Activated B cell treated with CpG ODN at 0.5 μM for 24 hours (primary cell): ENCODE measurements around the gene ALPL. TPM values are rescaled to one million over a fixed set of nuclear protein-coding genes. Genes with fewer than 3 reads are reported as not detected.
"Not testable (repeated sequence)": the region's sequence is repeated elsewhere in the genome, so short reads cannot be mapped to it uniquely, and the experiment has no call there.

Experiments used
- ATAC-seq: fragments of 200-7000 bp; cut with Tn5 transposase; one replicate; pipeline ENCODE4 v1.10.0; 2021; ENCODE audit warnings: low read depth, mild to moderate bottlenecking, moderate library complexity
- CTCF ChIA-PET: fragments of 350-600 bp; sonication (Branson Sonifier 250); formaldehyde crosslinking; loops from one replicate; lab custom pipeline; 2021; ENCODE audit warnings: antibody characterized with exemption; lab: Charles Lee
- POLR2A ChIA-PET: fragments of 350-600 bp; sonication (Branson Sonifier 250); formaldehyde crosslinking; loops from one replicate; lab custom pipeline; 2021; ENCODE audit warnings: antibody characterized with exemption; lab: Charles Lee
- DNase-seq: peaks from one replicate; pipeline ENCODE4 v3.0.0; 2022
- H3K27ac Mint-ChIP-seq: one replicate; pipeline ENCODE4 v1.8.0; 2020; ENCODE audit warnings: mixed read lengths
- H3K27me3 Mint-ChIP-seq: one replicate; pipeline ENCODE4 v1.8.0; 2021; ENCODE audit warnings: mixed read lengths
- H3K36me3 Mint-ChIP-seq: one replicate; pipeline ENCODE4 v1.8.0; 2021; ENCODE audit warnings: low read depth, mixed read lengths
- H3K4me1 Mint-ChIP-seq: one replicate; pipeline ENCODE4 v1.8.0; 2021; ENCODE audit warnings: mixed read lengths
- H3K4me3 Mint-ChIP-seq: one replicate; pipeline ENCODE4 v1.8.0; 2020; ENCODE audit warnings: mild to moderate bottlenecking, mixed read lengths
- H3K9me3 Mint-ChIP-seq: one replicate; pipeline ENCODE4 v1.8.0; 2020; ENCODE audit warnings: mixed read lengths
- intact Hi-C: fragments of 100-400 bp; cut with micrococcal nuclease; formaldehyde crosslinking; loops from one replicate; pipeline ENCODE4 v1.15.1; 2024
- total RNA-seq: library from RNA; stranded (reverse); gene quantifications from 2 replicates; pipeline ENCODE4 v1.2.3, GENCODE V29; 2022
- TF ChIP-seq, protein P1 (sequence below): fragments of 200-600 bp; IDR thresholded peaks from one replicate; pipeline ENCODE4 v1.8.0; 2022; ENCODE audit warnings: antibody characterized with exemption, mild to moderate bottlenecking

ALPL gene
- total RNA-seq, 1 donor from 2014 or later: 14.7 TPM

DNA sequence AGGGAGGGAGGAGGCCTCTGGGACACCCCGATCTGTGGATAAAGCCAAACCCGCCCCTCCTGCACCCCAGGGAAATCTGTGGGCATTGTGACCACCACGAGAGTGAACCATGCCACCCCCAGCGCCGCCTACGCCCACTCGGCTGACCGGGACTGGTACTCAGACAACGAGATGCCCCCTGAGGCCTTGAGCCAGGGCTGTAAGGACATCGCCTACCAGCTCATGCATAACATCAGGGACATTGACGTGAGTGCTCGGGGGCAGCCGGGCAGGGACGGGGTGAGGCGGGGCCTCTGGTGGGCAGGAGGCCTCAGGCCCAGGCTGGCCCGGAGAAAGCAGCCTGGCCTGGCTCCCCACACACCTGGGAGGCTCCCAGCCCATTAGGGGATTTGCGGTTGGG, 54.7 kb downstream of the ALPL start:
- CTCF ChIA-PET: no interaction called here

DNA sequence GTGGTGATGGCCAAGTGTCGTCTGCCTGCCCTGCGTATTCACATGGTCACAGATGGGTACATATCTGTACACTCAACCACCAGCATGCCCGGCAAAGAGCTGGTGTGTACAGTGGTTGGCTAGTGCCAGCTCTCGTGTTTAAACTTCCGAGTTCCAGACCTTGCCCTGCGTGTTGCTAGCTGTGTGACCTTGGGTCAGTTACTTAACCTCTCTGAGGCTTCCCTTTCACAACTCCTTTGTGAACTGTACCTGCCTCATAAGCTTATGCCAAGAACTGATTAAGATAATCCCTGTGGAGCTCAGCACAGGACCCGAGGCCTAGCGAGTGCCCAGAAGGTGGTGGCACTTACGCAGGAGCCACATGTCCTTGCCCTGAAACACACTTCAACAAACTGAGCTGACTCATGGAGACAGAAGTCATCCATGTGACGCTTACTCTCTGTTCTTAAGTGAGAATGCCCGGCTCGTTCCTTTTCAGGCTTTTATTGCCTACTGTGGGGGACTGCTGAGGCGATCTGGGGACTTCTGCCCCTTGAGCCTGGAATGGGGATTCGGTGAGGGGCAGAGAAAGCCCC, 55.4 kb downstream of the ALPL start:
- ChIA-PET POLR2A (no interaction called here), CTCF (no interaction called here)
- no peaks in the 10 kb centered on the region for H3K36me3 Mint-ChIP-seq
- intact Hi-C loops: no loop called here
- no peaks in the 10 kb centered on the region for H3K4me1 Mint-ChIP-seq
- H3K4me3 Mint-ChIP-seq: no peak overlapping the region
- DNase-seq (no peak), ATAC-seq (no peak)
- H3K9me3 Mint-ChIP-seq: no peaks in the 10 kb centered on the region
- no peaks in the 10 kb centered on the region for H3K27me3 Mint-ChIP-seq
- H3K27ac Mint-ChIP-seq: no peak overlapping the region
- TF ChIP-seq, protein P1, sequence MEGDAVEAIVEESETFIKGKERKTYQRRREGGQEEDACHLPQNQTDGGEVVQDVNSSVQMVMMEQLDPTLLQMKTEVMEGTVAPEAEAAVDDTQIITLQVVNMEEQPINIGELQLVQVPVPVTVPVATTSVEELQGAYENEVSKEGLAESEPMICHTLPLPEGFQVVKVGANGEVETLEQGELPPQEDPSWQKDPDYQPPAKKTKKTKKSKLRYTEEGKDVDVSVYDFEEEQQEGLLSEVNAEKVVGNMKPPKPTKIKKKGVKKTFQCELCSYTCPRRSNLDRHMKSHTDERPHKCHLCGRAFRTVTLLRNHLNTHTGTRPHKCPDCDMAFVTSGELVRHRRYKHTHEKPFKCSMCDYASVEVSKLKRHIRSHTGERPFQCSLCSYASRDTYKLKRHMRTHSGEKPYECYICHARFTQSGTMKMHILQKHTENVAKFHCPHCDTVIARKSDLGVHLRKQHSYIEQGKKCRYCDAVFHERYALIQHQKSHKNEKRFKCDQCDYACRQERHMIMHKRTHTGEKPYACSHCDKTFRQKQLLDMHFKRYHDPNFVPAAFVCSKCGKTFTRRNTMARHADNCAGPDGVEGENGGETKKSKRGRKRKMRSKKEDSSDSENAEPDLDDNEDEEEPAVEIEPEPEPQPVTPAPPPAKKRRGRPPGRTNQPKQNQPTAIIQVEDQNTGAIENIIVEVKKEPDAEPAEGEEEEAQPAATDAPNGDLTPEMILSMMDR: no peak

More for the DNA sequence above, 54.7 kb downstream of the ALPL start:
- POLR2A ChIA-PET: no interaction called here
- Mint-ChIP-seq H3K36me3 (no peaks in the 10 kb centered on the region), H3K4me3 (no peak overlapping the region), H3K27ac (no peak overlapping the region), H3K27me3 (no peaks in the 10 kb centered on the region), H3K9me3 (no peaks in the 10 kb centered on the region), H3K4me1 (no peaks in the 10 kb centered on the region)
- intact Hi-C loops: no loop called here
- ATAC-seq: no peak
- no peak for DNase-seq
- TF ChIP-seq, protein P1: no peak

DNA sequence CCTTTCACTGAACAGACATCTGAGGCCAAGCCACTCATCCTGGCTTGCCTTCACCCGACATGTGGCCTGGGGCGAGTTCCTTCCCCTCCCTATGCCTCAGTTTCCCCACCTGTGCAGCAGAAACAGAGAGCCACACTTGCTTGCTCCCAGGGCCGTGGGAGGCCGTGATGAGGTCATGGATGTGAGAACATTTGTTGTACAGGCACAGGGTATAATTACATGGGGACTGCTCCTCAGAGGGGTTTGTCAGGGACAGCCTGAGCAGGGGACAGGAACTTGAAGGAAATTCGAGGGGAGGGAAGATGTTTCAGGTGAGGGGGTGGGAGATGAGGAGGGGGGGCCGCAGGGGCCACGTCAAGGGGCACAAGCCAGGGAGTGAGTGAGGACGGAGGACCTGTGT, 56.1 kb downstream of the ALPL start:
- Mint-ChIP-seq H3K27me3 (no peaks in the 10 kb centered on the region), H3K4me3 (no peak overlapping the region), H3K9me3 (no peaks in the 10 kb centered on the region), H3K27ac (no peak overlapping the region), H3K4me1 (no peaks in the 10 kb centered on the region), H3K36me3 (no peaks in the 10 kb centered on the region)
- DNase-seq (no peak), ATAC-seq (no peak)
- TF ChIP-seq, protein P1: no peak
- intact Hi-C loops: no loop called here
- CTCF ChIA-PET: no interaction called here
- POLR2A ChIA-PET: no interaction called here

DNA sequence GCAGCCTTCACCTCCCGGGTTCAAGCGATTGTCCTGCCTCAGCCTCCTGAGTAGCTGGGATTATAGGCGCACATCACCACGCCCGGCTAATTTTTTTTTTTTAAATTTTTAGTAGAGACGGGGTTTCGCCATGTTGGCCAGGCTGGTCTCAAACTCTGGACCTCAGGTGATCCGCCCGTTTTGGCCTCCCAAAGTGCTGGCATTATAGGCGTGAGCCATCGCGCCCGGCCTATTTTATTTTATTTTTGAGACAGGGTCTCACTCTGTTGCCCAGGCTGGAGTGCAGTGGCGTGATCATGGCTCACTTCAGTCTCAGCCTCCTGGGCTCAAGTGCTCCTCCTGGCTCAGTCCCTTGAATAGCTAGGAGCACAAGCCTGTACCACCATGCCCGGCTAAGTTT, 57.1 kb downstream of the ALPL start:
- H3K36me3 Mint-ChIP-seq, H3K4me3 Mint-ChIP-seq, CTCF ChIA-PET, H3K27ac Mint-ChIP-seq, POLR2A ChIA-PET, intact Hi-C loops, H3K9me3 Mint-ChIP-seq, H3K4me1 Mint-ChIP-seq, DNase-seq, ATAC-seq, H3K27me3 Mint-ChIP-seq: not testable (repeated sequence)

DNA sequence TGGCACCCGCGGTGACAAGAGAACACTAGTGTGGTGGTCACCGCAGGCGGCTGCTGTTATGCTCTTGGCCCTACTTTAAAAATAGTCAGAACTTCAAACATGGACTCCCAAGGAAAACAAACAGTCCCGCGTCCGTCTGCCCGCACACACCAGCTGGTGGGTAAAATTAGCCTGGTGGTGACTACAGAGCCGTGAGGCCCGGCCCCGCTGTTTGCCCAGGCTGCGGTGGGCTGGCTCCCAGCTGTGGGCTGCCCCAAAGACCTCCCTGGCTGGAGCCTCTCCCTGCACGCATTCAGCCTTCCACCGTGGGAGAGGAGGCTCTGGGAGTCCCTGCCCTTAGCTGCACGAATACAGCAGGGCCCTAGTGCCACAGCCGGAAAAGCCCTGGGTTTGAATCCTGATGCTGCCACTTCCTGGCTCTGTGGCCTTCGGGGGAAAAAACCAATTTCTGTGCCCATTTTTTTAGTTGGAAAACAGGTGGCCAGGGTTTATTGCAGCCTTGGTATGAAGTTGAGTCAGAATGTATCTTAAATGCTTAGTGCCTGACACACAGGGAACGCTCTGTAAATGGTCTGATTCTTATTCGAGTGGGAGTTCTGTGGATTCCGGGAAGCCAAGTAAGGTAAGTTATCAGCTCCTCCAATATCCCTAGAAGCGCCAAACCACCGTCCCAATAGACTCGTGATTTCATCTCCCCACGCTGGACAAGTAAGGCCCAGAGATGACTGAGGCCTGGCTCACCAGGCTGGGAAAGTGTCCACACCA, 58.2 kb downstream of the ALPL start:
- H3K4me3 Mint-ChIP-seq: no peak overlapping the region
- ChIA-PET POLR2A (no interaction called here), CTCF (no interaction called here)
- no peaks in the 10 kb centered on the region for H3K27me3 Mint-ChIP-seq
- H3K27ac Mint-ChIP-seq: no peak overlapping the region
- H3K4me1 Mint-ChIP-seq: no peaks in the 10 kb centered on the region
- no peaks in the 10 kb centered on the region for H3K9me3 Mint-ChIP-seq
- no peak for DNase-seq
- H3K36me3 Mint-ChIP-seq: no peaks in the 10 kb centered on the region
- intact Hi-C loops: no loop called here
- ATAC-seq: no peak
- TF ChIP-seq, protein P1: no peak
